Measurements from ENCODE around the gene DNAL1. TPM values are rescaled to one million over a fixed set of nuclear protein-coding genes. Genes with fewer than 3 reads are reported as not detected.
A peak's percentile ranks its signal among the peaks of the same experiment; 100 is the strongest.

Gene DNAL1
- total and polyA plus RNA-seq, 9 of the 15 experiments (the other 6 are each of a cell fraction or from before 2014, with no cell fraction given), result 1.6 to 11.7 (median 4.8) TPM

GRCh38 chr14:73644531-73645247 is at the start of gene DNAL1 (continued):
- TF ChIP-seq ARHGAP35 (IDR thresholded peaks at IDR 0.05; ENCODE audit: partially characterized antibody) (no peak), ZNF551 (CRISPR knock-in tag; IDR thresholded peaks at IDR 0.05) (no peak), CHD1 (IDR thresholded peaks at IDR 0.05; ENCODE audit: low read length) (no peak), NR2C2 (CRISPR knock-in tag; IDR thresholded peaks at IDR 0.05) (no peak), NR2C2 (tag; IDR thresholded peaks at IDR 0.05) (peak; percentile 93), ZNF217 (CRISPR knock-in tag; IDR thresholded peaks at IDR 0.05) (no peak), POLR2AphosphoS5 (IDR thresholded peaks at IDR 0.05; ENCODE audit: control insufficient read depth, insufficient read depth, low read depth, low read length) (peak; percentile 74), PRPF4 (IDR thresholded peaks at IDR 0.05; ENCODE audit: insufficient read depth, low read depth, low read length, poor library complexity, severe bottlenecking) (no peak), ZBTB7A (IDR thresholded peaks at IDR 0.05; ENCODE audit: borderline replicate concordance, control insufficient read depth, low read depth, low read length) (peak; percentile 48; the same call in 1 of the 2 replicates), TAF1 (IDR thresholded peaks at IDR 0.05; ENCODE audit: control insufficient read depth, extremely low read depth, insufficient read depth, low read length, severe bottlenecking) (peak; percentile 62), HMGN3 (IDR thresholded peaks at IDR 0.05; ENCODE audit: borderline replicate concordance, extremely low read depth, insufficient read length, low read depth, low read length) (peak; percentile 81), SRF (CRISPR knock-in tag; IDR thresholded peaks at IDR 0.05) (peak in 1 of 2 experiments; percentile 71; a peak in 1 of 4 replicates), ZNF778 (CRISPR knock-in tag; IDR thresholded peaks at IDR 0.05) (no peak), TAF7 (tag; IDR thresholded peaks at IDR 0.05) (0 out of 2 replicates have a peak, but pooled peaks have one; percentile 30)

Data from K562 (cell line).